Fibroblast of mammary gland (primary cell): Measurements from ENCODE around the gene RAB11FIP2.
A peak's percentile ranks its signal among the peaks of the same experiment; 100 is the strongest.

ENCODE experiments used
- DNase-seq: peaks from one replicate; pipeline ENCODE4 v3.0.0-alpha.2; 2010; ENCODE audit warnings: low read depth
- H3K4me3 ChIP-seq: 2 replicates; pipeline ENCODE4 v1.5.1; 2011; ENCODE audit warnings: low read depth, mild to moderate bottlenecking, low read length, moderate library complexity; ENCODE audit not compliant: control insufficient read depth
- TF ChIP-seq, protein P1 (sequence below): conservative IDR thresholded peaks from 2 replicates; pipeline ENCODE4 v1.5.1; 2011; ENCODE audit warnings: low read depth, low read length, inconsistent platforms; ENCODE audit not compliant: control insufficient read depth, insufficient read depth

Gene RAB11FIP2

DNA sequence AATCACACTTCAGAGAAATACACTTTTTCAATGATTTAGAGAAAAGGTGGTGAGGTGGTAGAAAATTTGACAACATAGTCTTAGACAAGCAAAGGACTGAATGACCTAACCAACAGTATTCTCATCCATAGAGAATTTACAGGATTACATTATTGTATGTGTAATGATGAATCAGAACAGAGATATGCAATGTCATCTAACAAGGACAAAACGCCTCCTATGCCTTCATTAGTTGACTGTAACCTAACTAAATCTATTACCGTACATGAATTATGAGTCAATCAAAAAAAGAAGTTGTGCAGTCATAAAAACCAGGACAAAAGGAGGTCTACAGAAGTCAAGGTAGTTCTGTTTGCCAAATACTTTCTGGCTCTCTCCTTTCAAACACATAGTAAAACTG lies 66.5 kb downstream of the RAB11FIP2 start:
- DNase-seq = peak; percentile 74
- H3K4me3 ChIP-seq = no peak overlapping the region
- TF ChIP-seq, protein P1, sequence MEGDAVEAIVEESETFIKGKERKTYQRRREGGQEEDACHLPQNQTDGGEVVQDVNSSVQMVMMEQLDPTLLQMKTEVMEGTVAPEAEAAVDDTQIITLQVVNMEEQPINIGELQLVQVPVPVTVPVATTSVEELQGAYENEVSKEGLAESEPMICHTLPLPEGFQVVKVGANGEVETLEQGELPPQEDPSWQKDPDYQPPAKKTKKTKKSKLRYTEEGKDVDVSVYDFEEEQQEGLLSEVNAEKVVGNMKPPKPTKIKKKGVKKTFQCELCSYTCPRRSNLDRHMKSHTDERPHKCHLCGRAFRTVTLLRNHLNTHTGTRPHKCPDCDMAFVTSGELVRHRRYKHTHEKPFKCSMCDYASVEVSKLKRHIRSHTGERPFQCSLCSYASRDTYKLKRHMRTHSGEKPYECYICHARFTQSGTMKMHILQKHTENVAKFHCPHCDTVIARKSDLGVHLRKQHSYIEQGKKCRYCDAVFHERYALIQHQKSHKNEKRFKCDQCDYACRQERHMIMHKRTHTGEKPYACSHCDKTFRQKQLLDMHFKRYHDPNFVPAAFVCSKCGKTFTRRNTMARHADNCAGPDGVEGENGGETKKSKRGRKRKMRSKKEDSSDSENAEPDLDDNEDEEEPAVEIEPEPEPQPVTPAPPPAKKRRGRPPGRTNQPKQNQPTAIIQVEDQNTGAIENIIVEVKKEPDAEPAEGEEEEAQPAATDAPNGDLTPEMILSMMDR = no peak

DNA sequence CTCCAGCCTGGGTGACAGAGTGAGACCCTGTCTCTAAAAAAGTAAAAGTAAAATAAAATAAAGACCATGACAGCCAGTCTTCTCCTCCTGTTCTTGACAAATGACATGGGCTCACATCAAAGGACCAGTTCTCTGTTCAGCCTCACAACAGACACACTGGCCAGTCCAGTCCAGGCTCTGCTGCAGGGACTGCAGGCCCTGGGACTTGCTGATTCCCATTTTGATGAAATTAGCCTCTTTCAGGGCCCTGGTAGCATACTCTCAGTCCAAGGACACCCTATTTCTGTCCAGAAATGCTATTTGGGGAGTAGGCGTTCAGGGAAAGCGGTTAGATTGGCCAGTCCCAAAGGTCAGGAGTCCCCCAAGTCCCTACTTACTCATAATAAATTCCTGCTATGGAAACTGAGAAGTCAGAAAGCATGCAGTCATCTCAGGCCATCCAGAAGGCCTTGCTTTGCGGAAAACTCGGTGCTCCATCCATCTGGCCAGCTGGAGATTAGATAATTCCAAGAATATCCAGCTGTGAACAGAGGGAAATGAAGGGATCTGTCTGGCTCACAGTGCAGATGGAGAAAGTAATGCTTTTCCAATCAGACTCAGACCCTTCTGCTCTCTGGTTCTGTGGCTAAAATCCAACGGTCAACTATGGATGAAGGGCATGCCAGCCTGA lies 74.4 kb downstream of the RAB11FIP2 start:
- TF ChIP-seq, protein P1 = no peak
- no peak overlapping the region for H3K4me3 ChIP-seq
- no peak for DNase-seq

DNA sequence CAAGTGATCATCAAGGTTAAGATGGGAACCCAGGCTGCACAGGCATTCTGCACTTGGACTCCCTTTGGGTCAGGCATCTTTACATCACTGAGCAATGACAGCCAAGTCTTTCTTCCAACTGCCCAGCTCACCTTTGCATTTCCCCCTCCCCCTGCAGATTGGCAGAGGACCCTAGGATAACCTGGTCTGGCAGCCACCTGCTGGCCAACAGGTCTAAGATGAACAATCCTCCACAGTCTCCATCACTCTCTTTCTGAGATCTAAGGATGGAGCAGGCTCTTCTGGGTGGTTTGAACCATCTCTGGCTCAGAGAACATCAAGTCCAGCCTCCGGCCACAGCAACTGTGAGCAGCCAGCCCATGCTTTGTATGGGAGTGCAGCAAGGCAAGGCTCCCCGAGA lies 75.8 kb downstream of the RAB11FIP2 start:
- no peak for DNase-seq
- no peak overlapping the region for H3K4me3 ChIP-seq
- TF ChIP-seq, protein P1 = no peak

DNA sequence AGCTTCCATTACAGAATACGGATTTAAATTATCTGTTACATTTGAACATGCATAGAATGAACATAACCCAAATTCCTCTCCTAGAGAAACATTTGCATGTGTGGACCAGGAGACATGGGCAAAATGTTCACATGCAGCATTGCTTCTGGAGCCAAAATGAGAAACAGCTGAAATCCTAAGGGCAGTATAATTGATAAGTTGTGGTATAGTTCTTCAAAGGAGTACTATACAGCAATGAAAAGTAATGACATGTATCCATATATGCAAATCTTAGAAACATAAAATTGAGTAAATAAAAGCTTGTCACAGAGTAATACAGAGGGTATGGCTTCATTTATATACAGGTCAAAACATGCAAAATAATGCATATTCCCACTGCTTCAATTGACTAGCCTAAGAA lies 77.1 kb downstream of the RAB11FIP2 start:
- DNase-seq = no peak
- no peak overlapping the region for H3K4me3 ChIP-seq
- TF ChIP-seq, protein P1 = no peak

DNA sequence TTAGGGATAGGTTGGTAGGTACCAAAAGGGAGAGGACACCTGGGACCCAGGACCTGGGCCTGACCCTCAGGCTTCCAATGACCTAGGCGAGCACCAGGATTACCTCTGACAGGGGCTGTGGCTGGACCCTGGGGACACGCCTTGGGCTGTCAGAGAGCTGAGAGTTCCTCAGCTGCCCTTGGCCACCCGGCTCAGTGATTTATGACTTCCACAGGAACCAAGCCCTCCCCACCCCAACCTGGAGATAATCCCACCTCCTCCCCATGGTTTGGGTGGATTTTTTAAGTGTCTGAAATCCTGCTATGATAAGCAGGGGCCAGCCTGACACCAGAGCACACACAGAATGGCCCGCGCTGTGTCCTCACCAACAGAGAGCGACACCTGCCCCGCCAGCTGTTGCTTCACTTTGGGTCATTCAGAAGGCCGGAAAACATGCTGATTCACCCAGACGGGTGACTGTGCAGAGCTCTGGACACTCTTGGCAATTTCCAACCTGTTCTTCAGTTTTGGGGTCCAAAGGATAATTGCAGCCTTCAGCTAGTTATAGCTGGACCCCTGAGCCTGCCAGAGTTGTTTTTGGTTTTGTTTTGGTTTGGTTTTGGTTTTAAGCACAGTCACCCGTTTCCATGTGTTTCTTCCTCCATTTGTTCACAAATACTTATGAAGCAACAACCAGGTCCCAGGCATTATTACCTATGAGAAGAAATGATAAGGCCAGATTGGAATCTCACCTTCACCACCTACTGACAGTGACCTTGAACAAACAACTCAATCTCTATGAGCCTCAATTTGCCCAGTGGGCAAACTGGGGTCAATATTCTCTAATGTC lies 78.2 kb downstream of the RAB11FIP2 start:
- DNase-seq = no peak
- H3K4me3 ChIP-seq = no peak overlapping the region
- TF ChIP-seq, protein P1 = no peak

DNA sequence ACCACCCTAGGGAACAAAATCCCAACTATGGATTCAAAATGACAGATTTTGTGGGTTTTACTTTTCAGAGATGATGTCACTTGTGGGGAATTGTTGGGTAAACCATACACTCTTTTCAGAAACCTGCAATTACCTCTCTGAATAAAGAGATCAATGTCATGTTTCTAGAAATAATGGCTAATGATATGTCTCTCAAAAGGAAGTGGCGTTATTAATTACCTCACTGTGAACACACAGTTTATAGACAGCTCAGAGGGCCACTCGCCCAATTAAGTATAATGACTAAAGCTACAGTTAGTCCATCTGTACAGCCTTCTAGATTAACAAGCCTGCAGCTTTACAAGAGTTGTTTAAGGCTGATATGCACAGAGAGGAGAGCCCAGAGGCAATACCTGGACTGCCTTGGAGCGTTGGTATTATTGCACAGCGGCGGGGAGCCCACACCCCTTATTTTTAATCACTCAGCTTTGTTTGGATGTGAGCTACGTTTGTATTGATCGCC lies 79.5 kb downstream of the RAB11FIP2 start:
- TF ChIP-seq, protein P1 = no peak
- no peak for DNase-seq
- H3K4me3 ChIP-seq = no peak overlapping the region
